ENCODE data around the gene ASPDH.

The ASPDH gene

DNA sequence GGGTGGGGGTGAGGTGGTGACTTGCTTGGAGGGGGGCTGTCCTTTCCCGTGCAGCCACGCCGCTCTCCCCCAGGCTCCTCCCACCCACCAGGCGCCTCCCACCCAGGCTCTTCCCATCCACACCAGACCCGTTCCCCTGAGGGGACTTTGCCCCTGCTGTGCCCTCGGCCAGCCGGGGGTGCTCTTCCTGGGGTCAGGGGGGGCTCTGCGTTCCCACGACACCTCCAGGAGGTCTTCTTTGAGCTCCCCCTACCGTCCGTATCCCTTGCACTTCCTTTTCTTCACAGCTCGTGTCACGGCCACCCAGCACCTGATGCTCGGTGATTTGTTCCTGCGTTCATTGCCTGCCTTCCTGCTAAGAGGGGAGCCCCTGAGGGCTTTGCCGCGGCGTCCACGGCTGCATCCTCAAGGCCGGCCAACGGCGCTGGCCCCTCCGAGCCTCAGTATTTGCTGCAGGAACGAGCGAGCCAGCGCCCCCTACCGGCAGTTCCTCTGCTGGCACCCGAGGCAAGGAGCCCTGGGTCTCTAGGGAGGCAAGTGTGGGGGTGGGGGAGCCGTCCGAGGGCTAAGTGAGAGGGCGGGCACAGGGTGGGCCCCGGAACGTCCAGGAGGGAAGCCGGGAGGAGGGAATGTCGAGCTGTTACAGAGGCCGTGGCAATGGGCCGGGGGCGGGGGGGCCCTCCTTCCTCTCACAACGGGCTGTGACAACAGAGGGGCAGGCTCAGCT, 42.7 kb upstream of the ASPDH start:
- Histone ChIP-seq H3K27me3 (replicated peaks in 2 of 5; ENCODE audit: control insufficient read depth in 4 of 5, insufficient read depth in 5 of 5, low read length in 4 of 5) (peaks cover 0 to 72% (median 22%) of the 10 kb centered on the region in 5 experiments), H3K36me3 (ENCODE audit: control insufficient read depth in 4 of 4, insufficient read depth in 4 of 4, low read length in 3 of 4) (no peaks in the 10 kb centered on the region), H3K4me3 (ENCODE audit: control insufficient read depth in 1 of 7, extremely low read depth in 1 of 7, insufficient read depth in 4 of 7, low read depth in 2 of 7, low read length in 6 of 7) (peak overlapping the region in 6 of 7 experiments; percentile 37 to 81 (median 63)), H3K4me1 (ENCODE audit: control extremely low read depth in 1 of 4, control insufficient read depth in 4 of 4, insufficient read depth in 4 of 4, low read length in 3 of 4) (peaks cover 0 to 14% (median 9%) of the 10 kb centered on the region in 4 experiments), H3K9me3 (ENCODE audit: control extremely low read depth in 1 of 5, control insufficient read depth in 4 of 5, insufficient read depth in 2 of 5, low read depth in 1 of 5, low read length in 4 of 5) (no peaks in the 10 kb centered on the region), H3K27ac (ENCODE audit: insufficient read depth in 1 of 2, low read depth in 1 of 2, low read length in 2 of 2, poor library complexity in 1 of 2, severe bottlenecking in 2 of 2) (no peak overlapping the region)
- ChIA-PET CTCF (interaction anchor here (0.6 to 4.2 kb wide), 16 partner anchors 9 to 221 kb away, joined by 3 to 33 read pairs (median 4); no protein-coding TSS in a partner anchor), POLR2A (no interaction called here)
- DNase-seq: peak; percentile 70 to 85 (median 83)
- WGBS (ENCODE audit: insufficient coverage): 0% methylated on average over 30 of the region's 39 CpGs

DNA sequence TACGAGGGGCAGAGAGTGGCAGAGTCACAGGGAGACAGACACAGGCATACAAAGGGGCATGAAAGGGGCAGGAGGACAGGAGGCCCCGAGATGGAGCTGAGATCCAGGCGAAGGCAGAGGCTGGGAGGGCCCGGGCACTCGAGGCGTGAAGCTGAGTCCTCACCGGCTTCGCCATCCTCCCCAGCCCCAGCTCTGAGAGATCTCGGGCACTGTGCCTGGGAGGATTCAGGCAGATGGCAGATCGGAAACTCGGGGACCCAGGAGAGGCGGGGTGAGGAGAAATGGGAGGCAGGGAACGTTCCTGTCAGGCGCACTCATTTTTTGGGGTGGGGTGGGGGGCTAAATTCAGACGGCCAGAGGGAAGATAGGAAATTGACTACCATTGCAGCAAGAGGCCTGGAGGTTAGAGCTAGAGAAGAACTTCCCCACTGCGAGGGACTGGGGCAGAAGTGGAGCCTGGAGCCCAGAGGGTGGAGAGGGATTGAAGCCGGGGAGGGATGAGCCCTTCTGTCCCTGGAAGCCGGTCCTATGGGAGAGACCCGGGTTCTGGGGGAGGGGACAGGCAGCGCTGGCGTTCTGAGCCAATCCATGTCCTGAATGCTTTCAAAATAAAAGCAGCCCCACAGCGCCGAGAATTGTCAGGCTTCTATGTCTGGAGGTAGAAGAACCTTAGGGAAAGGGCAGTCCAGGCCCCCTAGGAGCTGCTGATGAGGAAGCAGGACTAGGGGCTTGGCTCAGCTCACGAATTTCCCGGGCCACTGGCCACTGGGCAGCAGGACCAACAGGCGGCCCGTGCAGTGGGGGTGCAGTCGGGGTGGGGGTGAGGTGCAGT, 42.0 kb upstream of the ASPDH start:
- H3K27me3 ChIP-seq (replicated peaks in 2 of 5; ENCODE audit: control insufficient read depth in 4 of 5, insufficient read depth in 5 of 5, low read length in 4 of 5): peaks cover 0 to 76% (median 22%) of the 10 kb centered on the region in 5 experiments
- DNase-seq: peak in 1 of 3 donors; percentile 21
- CTCF ChIA-PET: interaction anchor here (0.6 to 4.2 kb wide), 14 partner anchors 8 to 222 kb away, joined by 3 to 33 read pairs (median 4); no protein-coding TSS in a partner anchor

DNA sequence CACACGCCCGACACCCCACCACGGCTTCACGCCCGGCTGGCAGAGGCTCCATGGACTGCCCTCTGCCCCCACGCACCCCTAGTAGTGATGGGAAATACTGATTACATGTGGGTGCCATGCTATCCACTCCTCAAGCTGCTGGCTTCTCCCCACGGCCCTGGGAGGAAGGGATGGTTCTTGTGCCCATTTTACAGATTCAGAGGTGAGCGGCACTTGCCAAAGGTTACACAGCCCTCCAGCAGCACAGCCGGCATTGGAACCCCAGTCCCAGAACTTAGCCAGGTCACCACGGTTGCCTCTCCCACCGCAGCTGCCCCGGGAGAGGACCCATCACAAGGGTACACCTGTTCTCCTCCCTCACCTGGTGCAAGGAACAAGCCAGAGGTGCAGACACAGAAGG, 41.3 kb upstream of the ASPDH start:
- peaks cover 0 to 14% (median 9%) of the 10 kb centered on the region in 4 experiments for H3K4me1 ChIP-seq (ENCODE audit: control extremely low read depth in 1 of 4, control insufficient read depth in 4 of 4, insufficient read depth in 4 of 4, low read length in 3 of 4)
- H3K36me3 ChIP-seq (ENCODE audit: control insufficient read depth in 4 of 4, insufficient read depth in 4 of 4, low read length in 3 of 4): no peaks in the 10 kb centered on the region
- H3K4me3 ChIP-seq (ENCODE audit: control insufficient read depth in 1 of 7, extremely low read depth in 1 of 7, insufficient read depth in 4 of 7, low read depth in 2 of 7, low read length in 6 of 7): no peak overlapping the region
- H3K27ac ChIP-seq (ENCODE audit: insufficient read depth in 1 of 2, low read depth in 1 of 2, low read length in 2 of 2, poor library complexity in 1 of 2, severe bottlenecking in 2 of 2): no peak overlapping the region
- DNase-seq: no peak
- peaks cover 0 to 77% (median 26%) of the 10 kb centered on the region in 5 experiments for H3K27me3 ChIP-seq (replicated peaks in 2 of 5; ENCODE audit: control insufficient read depth in 4 of 5, insufficient read depth in 5 of 5, low read length in 4 of 5)
- 80% methylated on average over 6 of the region's 12 CpGs for WGBS (ENCODE audit: insufficient coverage)
- ChIA-PET POLR2A (no interaction called here), CTCF (interaction anchor here (1.8 to 4.2 kb wide), 2 partner anchors 17 to 19 kb away, joined by 10 to 33 read pairs; no protein-coding TSS in a partner anchor)
- H3K9me3 ChIP-seq (ENCODE audit: control extremely low read depth in 1 of 5, control insufficient read depth in 4 of 5, insufficient read depth in 2 of 5, low read depth in 1 of 5, low read length in 4 of 5): no peaks in the 10 kb centered on the region

More for the DNA sequence above, 42.0 kb upstream of the ASPDH start:
- no peak overlapping the region for H3K27ac ChIP-seq (ENCODE audit: insufficient read depth in 1 of 2, low read depth in 1 of 2, low read length in 2 of 2, poor library complexity in 1 of 2, severe bottlenecking in 2 of 2)
- 35% methylated on average over 25 of the region's 28 CpGs for WGBS (ENCODE audit: insufficient coverage)
- H3K9me3 ChIP-seq (ENCODE audit: control extremely low read depth in 1 of 5, control insufficient read depth in 4 of 5, insufficient read depth in 2 of 5, low read depth in 1 of 5, low read length in 4 of 5): no peaks in the 10 kb centered on the region
- peaks cover 0 to 14% (median 9%) of the 10 kb centered on the region in 4 experiments for H3K4me1 ChIP-seq (ENCODE audit: control extremely low read depth in 1 of 4, control insufficient read depth in 4 of 4, insufficient read depth in 4 of 4, low read length in 3 of 4)
- POLR2A ChIA-PET: no interaction called here
- peak overlapping the region in 4 of 7 experiments; percentile 59 to 81 (median 70) for H3K4me3 ChIP-seq (ENCODE audit: control insufficient read depth in 1 of 7, extremely low read depth in 1 of 7, insufficient read depth in 4 of 7, low read depth in 2 of 7, low read length in 6 of 7)
- no peaks in the 10 kb centered on the region for H3K36me3 ChIP-seq (ENCODE audit: control insufficient read depth in 4 of 4, insufficient read depth in 4 of 4, low read length in 3 of 4)

GRCh38 chr19:50554212-50554611, 40.5 kb upstream of the ASPDH start:
- peaks cover 0 to 81% (median 29%) of the 10 kb centered on the region in 5 experiments for H3K27me3 ChIP-seq (replicated peaks in 2 of 5; ENCODE audit: control insufficient read depth in 4 of 5, insufficient read depth in 5 of 5, low read length in 4 of 5)
- WGBS (ENCODE audit: insufficient coverage): 93% methylated on average over 7 of the region's 10 CpGs
- POLR2A ChIA-PET: no interaction called here
- H3K4me1 ChIP-seq (ENCODE audit: control extremely low read depth in 1 of 4, control insufficient read depth in 4 of 4, insufficient read depth in 4 of 4, low read length in 3 of 4): peaks cover 0 to 14% (median 9%) of the 10 kb centered on the region in 4 experiments
- CTCF ChIA-PET: interaction anchor here (1.5 kb wide), 1 partner anchor 17 kb away, joined by 7 read pairs; no protein-coding TSS in a partner anchor
- H3K9me3 ChIP-seq (ENCODE audit: control extremely low read depth in 1 of 5, control insufficient read depth in 4 of 5, insufficient read depth in 2 of 5, low read depth in 1 of 5, low read length in 4 of 5): no peaks in the 10 kb centered on the region
- H3K36me3 ChIP-seq (ENCODE audit: control insufficient read depth in 4 of 4, insufficient read depth in 4 of 4, low read length in 3 of 4): no peaks in the 10 kb centered on the region
- no peak overlapping the region for H3K4me3 ChIP-seq (ENCODE audit: control insufficient read depth in 1 of 7, extremely low read depth in 1 of 7, insufficient read depth in 4 of 7, low read depth in 2 of 7, low read length in 6 of 7)
- no peak overlapping the region for H3K27ac ChIP-seq (ENCODE audit: insufficient read depth in 1 of 2, low read depth in 1 of 2, low read length in 2 of 2, poor library complexity in 1 of 2, severe bottlenecking in 2 of 2)
- DNase-seq: no peak

DNA sequence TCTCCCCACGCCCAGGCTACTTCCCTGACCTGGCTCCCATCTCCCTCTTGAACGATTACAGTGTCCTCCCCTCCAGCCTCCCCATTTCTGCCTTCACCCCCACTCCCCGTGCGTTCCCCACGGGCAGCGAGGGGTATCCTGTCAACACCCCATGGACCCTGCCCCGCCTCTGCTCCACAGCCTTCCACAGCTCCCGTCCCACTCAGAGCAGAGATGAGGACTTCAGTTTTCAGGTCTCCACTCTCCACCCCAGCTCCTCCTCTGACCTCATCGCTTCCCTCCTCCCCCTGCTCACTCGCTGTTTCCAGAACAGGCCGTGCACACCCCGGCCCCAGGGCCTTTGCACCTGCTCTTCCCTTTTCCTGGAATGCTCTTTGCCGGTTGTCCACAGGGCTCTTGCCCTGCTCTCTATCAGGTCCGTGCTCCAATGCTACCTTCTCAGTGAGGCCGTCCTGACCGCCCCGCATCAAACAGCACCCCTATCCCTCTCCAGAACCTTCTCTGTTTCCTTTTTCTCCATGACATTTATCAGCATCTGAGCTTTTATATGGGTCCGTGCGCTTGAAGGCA, 39.5 kb upstream of the ASPDH start:
- Histone ChIP-seq H3K27ac (ENCODE audit: insufficient read depth in 1 of 2, low read depth in 1 of 2, low read length in 2 of 2, poor library complexity in 1 of 2, severe bottlenecking in 2 of 2) (no peak overlapping the region), H3K27me3 (replicated peaks in 2 of 5; ENCODE audit: control insufficient read depth in 4 of 5, insufficient read depth in 5 of 5, low read length in 4 of 5) (peaks cover 0 to 79% (median 29%) of the 10 kb centered on the region in 5 experiments), H3K9me3 (ENCODE audit: control extremely low read depth in 1 of 5, control insufficient read depth in 4 of 5, insufficient read depth in 2 of 5, low read depth in 1 of 5, low read length in 4 of 5) (no peaks in the 10 kb centered on the region), H3K4me3 (ENCODE audit: control insufficient read depth in 1 of 7, extremely low read depth in 1 of 7, insufficient read depth in 4 of 7, low read depth in 2 of 7, low read length in 6 of 7) (no peak overlapping the region), H3K4me1 (ENCODE audit: control extremely low read depth in 1 of 4, control insufficient read depth in 4 of 4, insufficient read depth in 4 of 4, low read length in 3 of 4) (peaks cover 0 to 14% (median 9%) of the 10 kb centered on the region in 4 experiments), H3K36me3 (ENCODE audit: control insufficient read depth in 4 of 4, insufficient read depth in 4 of 4, low read length in 3 of 4) (no peaks in the 10 kb centered on the region)
- WGBS (ENCODE audit: insufficient coverage): 82% methylated on average over 16 of the region's 19 CpGs
- ChIA-PET CTCF (interaction anchor here (0.6 to 1.5 kb wide), 2 partner anchors 16 to 23 kb away, joined by 4 to 7 read pairs; no protein-coding TSS in a partner anchor), POLR2A (no interaction called here)
- no peak for DNase-seq

DNA sequence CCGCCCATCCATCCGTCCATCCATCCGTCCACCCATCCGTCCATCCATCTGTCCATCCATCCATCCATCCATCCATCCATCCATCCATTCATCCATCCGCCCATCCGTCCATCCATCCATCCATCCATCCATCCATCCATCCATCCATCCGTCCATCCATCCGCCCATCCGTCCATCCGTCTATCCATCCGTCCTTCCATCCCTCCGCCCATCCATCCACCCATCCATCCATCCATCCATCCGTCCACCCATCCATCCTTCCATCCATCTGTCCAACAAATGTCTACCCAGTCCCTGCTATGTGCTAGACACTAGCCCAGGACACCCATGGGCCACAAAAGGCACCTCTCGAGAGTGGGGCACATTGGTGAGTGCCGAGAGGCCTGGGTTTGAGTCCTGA, 38.8 kb upstream of the ASPDH start:
- DNase-seq: no peak
- H3K27ac ChIP-seq (ENCODE audit: insufficient read depth in 1 of 2, low read depth in 1 of 2, low read length in 2 of 2, poor library complexity in 1 of 2, severe bottlenecking in 2 of 2): no peak overlapping the region
- CTCF ChIA-PET: interaction anchor here (0.6 kb wide), 1 partner anchor 22 kb away, joined by 4 read pairs; no protein-coding TSS in a partner anchor
- peaks cover 0 to 14% (median 9%) of the 10 kb centered on the region in 4 experiments for H3K4me1 ChIP-seq (ENCODE audit: control extremely low read depth in 1 of 4, control insufficient read depth in 4 of 4, insufficient read depth in 4 of 4, low read length in 3 of 4)
- POLR2A ChIA-PET: no interaction called here
- WGBS (ENCODE audit: insufficient coverage): 70% methylated on average over 5 of the region's 15 CpGs
- no peaks in the 10 kb centered on the region for H3K9me3 ChIP-seq (ENCODE audit: control extremely low read depth in 1 of 5, control insufficient read depth in 4 of 5, insufficient read depth in 2 of 5, low read depth in 1 of 5, low read length in 4 of 5)
- H3K27me3 ChIP-seq (replicated peaks in 2 of 5; ENCODE audit: control insufficient read depth in 4 of 5, insufficient read depth in 5 of 5, low read length in 4 of 5): peaks cover 0 to 79% (median 29%) of the 10 kb centered on the region in 5 experiments
- no peaks in the 10 kb centered on the region for H3K36me3 ChIP-seq (ENCODE audit: control insufficient read depth in 4 of 4, insufficient read depth in 4 of 4, low read length in 3 of 4)
- H3K4me3 ChIP-seq (ENCODE audit: control insufficient read depth in 1 of 7, extremely low read depth in 1 of 7, insufficient read depth in 4 of 7, low read depth in 2 of 7, low read length in 6 of 7): no peak overlapping the region

Data from common myeloid progenitor, CD34-positive (primary cell).